ENCODE results near the gene JAG1. TPM values are rescaled to one million over a fixed set of nuclear protein-coding genes. Genes with fewer than 3 reads are reported as not detected.
"Not testable (repeated sequence)": the region's sequence is repeated elsewhere in the genome, so short reads cannot be mapped to it uniquely, and the experiment has no call there.

Gene JAG1
- polyA plus RNA-seq, 4 donors: 141 to 243 (median 176) TPM

DNA sequence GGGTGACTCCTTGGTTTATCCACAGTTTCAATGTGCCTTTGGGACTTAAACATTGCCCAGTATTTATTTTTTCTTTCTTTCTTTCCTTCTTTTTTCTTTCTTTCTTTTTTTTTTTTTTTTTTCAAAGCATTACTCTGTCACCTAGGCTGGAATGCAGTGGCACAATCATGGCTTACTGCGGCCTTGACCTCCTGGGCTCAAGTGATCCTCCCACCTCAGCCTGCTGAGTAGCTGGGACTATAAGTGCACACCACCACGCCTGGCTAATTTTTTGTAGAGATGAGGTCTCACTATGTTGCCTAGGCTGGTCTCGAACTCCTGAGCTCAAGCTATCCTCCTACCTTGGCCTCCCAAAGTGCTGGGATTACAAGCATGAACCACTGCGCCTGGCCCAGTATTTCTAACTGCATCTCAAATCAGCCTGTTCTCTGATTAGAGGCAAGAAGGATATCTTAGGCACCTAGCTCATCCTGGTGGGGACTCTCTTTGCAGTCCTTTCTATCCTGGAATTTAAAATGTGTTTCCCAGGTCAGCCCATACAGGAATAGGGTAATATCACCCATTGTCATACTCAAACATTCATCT is 56.2 kb downstream of the JAG1 start:
- DNase-seq (ENCODE audit: low read depth in 4 of 4, low spot score in 2 of 4): not testable (repeated sequence)

DNA sequence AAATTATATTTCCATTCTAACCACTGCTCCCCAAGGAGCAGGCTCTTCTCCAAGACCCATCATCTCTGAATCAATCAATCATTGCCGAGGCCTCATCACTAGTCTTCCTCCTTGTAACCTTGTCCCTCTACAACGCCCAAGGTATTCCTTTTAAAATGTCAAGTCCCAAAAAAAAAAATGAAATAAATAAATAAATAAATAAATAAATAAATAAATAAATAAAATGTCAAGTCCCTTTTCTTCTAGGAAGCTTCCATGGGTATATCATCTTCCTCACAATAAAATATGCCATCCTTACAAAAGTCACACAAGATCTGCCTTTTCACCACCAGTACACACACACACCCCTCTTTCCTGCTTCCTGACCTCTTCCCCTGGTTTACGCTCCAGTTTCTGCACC is 57.6 kb downstream of the JAG1 start:
- no peak for DNase-seq (ENCODE audit: low read depth in 4 of 4, low spot score in 2 of 4)

DNA sequence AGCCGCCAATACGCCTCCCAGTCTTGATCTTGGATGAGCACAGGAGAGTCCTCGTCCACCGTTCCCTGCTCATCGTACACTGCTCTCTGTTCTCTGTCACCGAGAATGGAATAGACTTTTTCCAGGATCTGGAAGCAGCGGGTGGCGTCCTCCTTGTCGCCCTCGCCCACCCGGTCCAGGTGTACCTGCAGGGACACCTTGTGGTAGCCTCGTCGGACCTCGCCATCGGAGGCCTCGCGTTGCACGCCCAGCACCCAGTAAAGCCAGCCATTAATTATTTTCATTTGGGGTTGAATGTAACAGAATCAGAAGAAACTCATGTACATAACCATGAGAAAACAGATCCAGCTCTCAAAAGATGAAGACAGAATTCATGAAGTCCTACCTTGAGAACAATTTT is 59.9 kb downstream of the JAG1 start:
- DNase-seq (ENCODE audit: low read depth in 4 of 4, low spot score in 2 of 4): no peak

DNA sequence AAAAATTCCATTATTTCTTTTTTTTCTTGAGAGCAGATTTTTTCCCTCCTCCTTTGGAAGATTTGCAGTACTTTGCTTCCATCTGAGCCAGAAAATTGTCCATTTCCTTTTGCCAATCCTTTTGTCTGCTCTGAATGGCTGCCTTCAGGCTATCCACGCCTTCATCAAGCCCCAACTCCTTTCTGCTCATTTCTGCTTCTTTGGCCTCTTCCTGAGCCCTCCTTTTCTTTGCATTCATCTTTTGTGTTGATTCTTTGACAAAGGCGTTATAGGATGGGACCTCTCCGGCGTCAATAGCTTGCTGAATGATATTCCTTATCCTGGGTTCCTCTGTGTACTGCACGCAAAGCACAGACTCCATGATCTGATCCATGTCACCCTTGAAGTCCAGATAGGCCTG is 60.4 kb downstream of the JAG1 start:
- not testable (repeated sequence) for DNase-seq (ENCODE audit: low read depth in 4 of 4, low spot score in 2 of 4)

DNA sequence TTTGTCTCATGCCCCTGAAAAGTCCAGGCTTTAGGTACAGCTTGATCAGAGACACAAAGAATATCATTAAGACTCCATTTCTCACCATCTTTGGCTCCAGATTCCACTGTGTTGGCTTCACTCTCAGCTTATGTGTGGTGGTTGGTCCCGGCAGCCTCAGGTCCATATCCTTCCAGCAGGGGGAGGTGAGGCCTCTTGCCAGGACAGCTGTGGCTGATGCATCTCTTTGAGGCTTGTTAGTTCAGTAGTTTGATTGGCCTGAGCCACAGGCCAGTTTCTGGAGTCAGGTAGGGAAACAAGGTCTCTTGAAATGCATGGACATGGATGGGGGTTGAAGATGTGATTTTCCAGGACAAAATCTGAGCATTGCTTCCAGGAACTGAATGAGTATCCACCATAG is 62.4 kb downstream of the JAG1 start:
- no peak for DNase-seq (ENCODE audit: low read depth in 4 of 4, low spot score in 2 of 4)

DNA sequence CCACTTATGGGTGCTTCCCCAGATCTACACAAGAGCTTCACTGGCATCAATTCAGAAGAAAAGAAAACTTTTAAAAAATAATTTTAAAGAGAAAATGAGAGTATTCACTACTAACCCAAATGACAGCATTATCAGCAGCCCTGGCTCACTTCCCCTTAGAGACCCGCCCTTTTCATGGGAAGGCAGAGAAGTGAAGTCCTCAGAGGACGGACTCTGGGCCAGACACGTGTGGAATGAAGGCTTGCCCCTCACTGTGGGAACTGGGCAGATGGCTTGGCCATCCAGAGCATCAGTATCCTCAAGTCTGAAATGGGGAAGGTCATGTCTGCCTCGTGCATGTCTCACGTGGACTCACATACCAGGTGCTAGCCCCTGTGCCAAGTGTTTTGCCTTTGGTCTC is 63.5 kb downstream of the JAG1 start:
- no peak for DNase-seq (ENCODE audit: low read depth in 4 of 4, low spot score in 2 of 4)

DNA sequence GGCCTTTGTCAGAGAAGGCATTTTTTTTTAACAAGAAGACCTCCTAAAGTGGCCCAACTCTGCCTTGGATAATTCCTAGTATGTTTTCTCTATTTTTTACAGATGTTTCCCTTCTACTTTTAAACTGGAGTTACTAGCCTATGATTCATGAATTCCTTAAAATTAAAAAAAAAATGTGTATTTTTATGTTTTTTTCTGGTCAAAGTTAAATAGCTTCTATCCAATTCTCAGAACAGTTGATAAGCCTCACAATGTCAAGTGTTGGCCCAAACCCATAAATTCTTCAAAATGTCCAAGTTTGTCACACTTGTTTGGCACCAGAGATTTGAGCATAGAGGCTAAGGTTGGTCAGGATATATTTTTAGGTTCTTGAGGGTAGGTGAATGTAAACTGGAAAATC is 64.0 kb downstream of the JAG1 start:
- no peak for DNase-seq (ENCODE audit: low read depth in 4 of 4, low spot score in 2 of 4)

DNA sequence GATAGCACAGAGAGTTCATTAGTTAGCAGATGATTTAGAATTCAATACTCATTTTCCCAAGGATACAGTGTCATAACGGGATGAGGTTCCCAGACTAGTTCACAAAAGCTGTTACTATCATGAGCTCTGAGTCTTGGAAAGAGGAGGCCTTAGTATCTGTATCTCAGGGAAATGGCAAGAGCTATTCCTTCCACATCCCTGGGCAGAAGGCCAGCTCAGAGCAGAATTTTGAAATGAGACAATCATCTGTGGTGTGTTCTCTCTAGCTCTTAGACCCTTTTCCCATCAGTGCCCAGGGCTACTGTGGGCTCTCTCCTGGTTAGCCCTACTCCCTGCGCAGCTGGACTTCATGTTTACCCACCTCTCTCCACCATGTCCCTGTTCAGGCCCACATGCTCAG is 64.5 kb downstream of the JAG1 start:
- DNase-seq (ENCODE audit: low read depth in 4 of 4, low spot score in 2 of 4): no peak

DNA sequence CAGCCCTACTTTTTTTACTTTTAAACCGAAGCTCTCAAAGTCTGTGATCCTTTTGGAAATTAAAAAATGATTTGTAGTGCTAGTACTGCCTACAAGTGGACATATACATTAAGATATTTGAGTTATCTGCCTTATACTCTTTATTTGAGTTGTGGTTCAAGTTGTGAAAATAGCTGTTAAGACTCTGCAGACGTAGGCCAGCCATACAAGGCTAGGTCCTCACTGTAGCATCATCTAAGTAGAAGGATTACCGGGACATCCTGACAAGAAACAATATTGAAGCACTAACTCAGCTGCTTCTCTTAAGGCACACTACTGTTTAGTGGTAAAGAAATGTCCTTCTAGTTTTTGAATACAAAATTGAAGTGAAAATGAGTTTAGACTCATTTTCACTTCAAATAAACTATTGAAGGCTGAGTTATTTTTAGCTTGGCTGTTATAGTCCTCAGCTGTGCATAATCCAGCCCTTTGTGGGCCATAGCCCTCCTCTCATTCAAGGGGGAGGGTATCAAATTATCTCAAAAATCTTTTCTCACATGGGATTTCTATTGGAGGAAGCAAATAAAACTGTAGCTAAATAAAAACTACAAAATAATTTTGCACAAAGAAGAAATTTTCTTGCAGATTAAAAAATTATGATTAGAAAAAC is 68.1 kb downstream of the JAG1 start:
- DNase-seq (ENCODE audit: low read depth in 4 of 4, low spot score in 2 of 4): no peak

DNA sequence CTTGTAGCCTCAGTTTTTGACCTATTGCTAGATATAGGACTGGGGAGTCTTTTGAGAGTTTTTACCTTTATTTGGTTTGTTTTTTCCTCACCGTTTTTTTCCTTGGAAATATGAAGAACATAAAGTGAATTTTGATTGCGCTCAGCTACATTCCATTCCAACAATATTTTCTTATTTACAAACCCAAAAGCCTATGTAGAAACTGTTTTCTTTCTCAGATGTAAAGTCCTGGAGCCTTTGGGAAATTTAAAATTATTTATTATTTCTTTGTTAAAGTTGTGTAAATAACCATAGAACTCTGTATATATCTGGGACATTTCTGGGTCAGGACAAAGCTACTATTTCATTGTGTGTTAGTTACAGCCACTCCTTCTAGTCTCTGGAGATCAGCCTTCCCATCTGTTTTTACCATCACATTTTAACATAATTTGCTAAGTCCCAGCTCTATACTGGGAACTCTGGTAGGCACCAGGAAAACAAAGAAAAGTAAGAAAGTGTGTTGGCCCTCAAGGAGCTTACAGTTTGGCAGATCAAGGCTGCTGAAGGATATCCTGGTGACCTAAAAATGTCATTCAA is 68.8 kb downstream of the JAG1 start:
- no peak for DNase-seq (ENCODE audit: low read depth in 4 of 4, low spot score in 2 of 4)

DNA sequence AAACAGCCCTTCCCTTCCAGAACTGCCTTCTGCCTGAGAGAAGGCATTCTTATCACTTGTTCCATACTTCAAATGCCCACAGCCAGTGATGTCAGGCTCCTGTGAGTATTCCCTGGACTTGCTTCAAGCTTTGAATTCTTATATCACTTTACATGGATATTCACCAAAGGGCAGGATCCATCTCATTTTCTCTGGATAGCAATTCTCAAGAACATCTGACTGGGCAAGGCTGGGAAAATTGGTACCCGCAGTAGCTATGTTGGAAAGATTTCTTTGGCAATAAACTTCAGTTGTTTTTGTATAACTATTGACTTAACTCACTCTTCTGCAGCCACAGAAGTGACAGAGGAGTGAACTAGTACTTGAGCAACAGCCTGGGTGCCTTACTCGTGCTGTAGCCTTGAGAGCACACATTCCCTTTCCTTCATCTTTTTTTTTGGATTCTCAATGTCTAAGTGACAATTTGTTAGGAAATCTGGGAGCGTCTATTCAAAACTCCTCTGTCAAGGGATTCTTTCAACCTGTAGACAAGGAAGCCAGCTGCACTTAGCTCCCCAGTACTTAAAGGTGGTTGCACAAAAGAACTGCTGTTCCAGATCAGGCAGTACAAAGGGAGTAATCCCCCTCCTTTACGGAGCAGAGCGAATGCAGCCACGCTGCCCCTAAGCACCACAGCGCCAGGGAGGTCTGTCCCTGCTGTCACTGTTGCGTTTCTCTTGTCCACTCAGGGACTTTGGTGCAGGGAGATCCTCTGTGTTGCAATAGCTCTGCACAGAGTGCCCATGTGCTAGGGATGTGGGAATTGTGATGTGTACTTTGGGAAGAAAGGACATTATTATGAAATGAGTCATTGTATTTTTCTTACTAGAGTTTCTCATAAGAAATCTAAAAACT is 69.6 kb downstream of the JAG1 start:
- DNase-seq (ENCODE audit: low read depth in 4 of 4, low spot score in 2 of 4): no peak

DNA sequence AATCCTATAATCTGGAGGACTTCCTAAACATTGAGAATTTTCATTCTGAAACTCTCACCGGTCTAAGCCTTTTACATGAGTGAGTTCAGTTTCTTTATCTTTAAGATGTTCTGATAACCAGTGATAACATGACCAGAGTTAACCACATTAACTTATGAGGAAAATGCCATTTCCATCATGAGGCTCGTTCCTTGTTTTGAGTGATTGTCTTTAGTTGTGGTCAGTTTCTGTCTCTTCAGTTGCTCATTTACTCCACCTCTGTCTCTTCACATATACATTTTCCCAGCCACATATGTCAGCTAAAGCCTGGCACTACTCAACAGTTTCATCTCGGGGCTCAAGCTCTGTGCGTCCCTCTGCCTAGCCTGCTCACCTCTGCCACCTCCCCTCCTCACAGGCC is 70.4 kb downstream of the JAG1 start:
- no peak for DNase-seq (ENCODE audit: low read depth in 4 of 4, low spot score in 2 of 4)

DNA sequence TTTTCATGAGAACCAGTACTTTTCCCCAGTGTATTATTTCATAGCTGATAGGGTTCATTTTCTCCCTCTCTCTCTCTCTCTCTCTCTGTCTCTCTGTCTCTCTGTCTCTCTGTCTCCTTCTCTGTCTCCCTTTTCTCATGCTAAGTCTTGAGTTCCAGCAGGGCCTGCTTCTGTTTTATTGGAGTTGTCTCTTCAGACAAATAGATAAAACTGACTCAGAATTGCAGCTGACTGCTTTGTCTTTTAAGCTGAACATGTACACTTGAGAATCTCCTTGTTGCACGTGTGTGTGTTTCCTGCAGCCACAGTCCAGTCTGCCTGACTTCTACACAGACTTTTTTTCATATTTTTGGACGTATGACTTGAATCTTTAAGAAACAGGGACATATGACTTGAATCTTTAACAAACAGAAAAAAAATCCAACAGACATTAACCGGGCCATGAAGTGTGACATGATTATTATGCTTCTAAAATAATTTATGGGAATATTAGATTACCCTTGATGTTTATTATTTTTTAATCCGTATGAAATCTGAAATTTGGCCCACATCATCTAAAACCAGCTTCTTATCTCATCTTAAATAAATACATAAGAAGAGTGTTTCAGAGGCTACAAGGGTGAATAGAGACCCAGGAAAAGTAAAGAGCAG is 71.5 kb downstream of the JAG1 start:
- no peak for DNase-seq (ENCODE audit: low read depth in 4 of 4, low spot score in 2 of 4)

DNA sequence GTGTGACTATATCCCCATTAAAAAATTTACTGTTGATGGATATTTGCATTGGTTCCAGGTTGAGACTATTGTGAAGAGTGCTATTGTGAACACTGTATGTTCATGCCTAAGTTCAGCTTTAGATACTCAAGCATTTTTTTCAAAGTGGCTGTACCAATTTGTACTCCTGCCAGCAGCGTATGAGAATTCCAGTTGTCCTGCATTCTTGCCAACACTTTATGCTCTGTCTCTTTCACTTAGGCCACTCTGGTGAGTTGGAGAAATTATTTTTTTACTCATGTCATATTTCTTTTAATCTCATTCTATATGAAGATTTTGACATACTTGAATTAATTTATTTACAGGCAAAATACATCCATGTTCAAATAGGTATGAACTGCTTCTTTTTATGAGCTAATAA is 76.2 kb downstream of the JAG1 start:
- DNase-seq (ENCODE audit: low read depth in 4 of 4, low spot score in 2 of 4): no peak

DNA sequence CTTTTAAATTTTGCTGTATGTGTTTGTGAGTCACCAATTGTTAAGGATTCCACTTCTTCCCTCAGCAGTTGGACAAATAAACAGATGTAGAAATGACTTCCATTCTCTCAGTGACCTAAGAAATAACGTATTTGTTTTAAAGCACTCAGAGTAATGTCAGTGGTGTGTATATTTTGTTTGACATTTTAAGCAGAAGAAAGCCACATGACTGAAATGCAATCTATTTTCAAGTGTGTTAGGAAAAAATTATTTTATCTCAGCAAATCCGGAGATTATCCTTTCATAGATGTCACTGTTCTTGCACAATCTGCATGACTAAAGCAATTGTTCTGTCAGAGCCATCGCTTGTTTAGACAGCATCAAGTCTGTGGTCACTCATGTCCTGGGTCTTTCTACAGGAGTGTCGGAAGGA is 77.1 kb downstream of the JAG1 start:
- DNase-seq (ENCODE audit: low read depth in 4 of 4, low spot score in 2 of 4): no peak

DNA sequence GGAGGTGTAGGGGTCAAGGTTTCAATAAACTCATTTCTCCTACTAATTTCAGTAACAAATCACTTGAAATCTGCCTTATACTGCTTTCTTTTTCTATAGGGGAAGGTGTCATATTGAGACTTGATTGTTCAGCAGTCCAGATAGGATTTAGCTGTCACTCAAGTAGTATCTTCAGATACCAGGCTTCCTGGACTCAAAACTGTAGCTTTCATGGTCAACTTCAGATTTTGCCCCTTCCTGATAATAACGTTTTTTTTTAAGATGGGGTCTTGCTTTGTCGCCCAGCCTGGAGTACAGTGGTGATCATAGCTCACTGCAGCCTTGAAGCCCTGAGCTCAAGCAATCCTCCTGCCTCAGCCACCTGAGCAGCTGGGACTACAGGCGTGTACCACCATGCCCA is 77.8 kb downstream of the JAG1 start:
- no peak for DNase-seq (ENCODE audit: low read depth in 4 of 4, low spot score in 2 of 4)

DNA sequence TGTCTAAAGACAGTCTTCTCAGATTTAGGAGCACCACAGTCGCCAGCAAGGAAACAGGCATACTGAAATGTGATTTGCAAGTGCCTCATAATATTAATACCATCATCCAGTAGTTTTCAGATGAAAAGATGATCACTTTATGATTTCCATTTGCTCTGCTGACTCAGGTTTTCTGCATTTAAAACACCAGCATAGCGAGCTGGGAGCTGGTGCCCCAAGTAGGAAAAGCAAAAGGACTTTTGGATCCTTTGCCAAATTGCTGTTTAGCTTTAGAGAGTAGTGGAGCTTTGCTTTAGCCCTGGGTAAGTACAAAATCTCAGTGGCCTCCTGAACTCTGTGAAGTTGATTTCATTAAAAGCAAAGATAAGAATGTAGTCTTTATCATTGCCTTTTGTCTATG is 78.5 kb downstream of the JAG1 start:
- no peak for DNase-seq (ENCODE audit: low read depth in 4 of 4, low spot score in 2 of 4)

DNA sequence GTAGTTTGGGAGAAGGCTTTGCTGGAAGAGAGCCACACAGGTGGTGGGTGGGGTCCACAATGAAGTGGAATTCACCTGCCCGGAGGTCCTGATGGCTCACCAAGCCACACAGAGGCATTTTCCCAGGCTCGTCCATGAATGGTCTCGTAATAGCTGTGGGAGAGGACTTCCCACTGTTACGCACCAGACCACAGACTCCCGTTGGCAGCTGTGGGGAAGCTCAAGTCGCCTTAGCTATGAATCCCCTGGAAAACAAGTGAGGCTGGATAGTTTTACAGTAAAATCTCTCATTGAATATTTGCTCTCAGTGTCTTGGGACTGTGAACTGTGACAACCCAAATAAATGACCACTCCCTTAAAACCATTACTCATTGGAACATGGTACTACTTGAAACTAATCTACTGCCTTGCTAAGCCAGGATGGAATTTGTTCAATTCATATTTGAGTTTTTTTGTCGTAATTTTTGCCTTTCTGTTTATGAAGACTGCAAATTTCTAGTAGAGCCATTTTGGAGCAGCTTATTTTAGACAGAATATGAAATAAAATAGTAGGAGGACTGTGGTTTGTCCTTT is 79.4 kb downstream of the JAG1 start:
- DNase-seq (ENCODE audit: low read depth in 4 of 4, low spot score in 2 of 4): no peak

DNA sequence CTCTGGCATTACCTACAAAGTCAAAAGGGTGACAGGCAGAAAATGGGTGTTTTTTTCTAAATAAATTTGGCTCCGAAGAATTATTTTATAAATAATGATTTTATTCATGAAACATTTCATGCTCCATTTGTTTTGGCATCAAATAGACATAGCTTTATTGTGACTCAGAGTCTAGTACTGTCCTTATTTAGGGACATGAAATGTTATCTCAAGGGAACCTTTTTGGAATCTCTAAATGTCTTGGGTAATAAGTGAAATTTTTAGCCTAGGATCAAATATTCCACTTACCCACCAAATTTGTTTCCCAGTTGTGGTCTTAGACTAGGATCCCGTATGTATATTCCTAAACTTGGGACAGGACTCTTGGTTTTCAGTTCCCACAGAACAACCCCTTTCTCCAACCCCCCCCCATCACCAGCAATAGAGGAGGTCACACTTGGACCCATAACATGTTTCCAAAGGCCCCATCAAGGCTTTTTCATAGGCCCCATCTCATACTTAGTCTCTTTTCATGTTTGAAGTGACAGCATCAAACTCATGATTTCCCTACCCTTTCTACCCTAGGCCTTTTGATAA is 81.8 kb downstream of the JAG1 start:
- no peak for DNase-seq (ENCODE audit: low read depth in 4 of 4, low spot score in 2 of 4)

DNA sequence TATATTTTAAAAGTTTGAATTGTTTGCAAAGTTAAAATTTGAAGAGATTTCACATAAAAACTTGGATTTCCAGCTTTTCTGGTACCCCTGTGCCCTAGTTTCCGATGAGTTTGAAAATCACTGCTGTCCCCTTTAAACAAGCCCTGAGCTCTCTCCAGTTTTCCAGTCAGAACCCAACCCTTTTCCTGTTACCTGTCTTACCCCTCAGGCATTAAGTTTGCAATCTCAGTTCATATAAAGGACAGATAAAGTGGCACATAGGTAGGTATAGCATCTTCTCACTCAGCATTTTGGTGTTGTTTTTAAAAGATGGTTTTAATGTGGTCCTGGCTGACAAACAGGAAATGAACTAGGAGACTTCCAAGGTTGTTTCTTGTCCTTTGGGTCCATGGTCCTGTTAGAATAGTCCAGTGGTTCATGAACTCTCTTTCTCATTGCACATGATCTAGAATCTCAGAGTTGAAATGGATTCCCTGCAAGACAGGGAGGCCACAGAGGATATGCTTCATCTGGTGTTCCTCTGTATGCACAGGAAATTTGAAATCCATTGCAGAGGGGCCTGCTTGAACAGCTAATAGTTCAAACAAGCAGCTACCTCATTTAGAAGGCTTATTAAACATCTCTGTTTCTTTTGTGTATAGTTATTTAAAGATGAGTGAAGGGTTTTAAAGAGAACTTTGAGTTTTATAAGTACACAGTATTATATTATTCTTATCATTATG is 82.7 kb downstream of the JAG1 start:
- DNase-seq (ENCODE audit: low read depth in 4 of 4, low spot score in 2 of 4): no peak

Measured in left renal cortex interstitium (tissue), 4 donors.